C4-2B (cell line): ENCODE measurements around the gene PTPRN2.

ENCODE experiments used
- CTCF ChIP-seq: fragments of 450-650 bp; conservative IDR thresholded peaks from 2 replicates; pipeline ENCODE4 v1.5.1; 2017; ENCODE audit warnings: mild to moderate bottlenecking
- ZFX ChIP-seq: fragments of 450-650 bp; IDR thresholded peaks from 2 replicates; pipeline ENCODE4 v1.6.1; 2017

GRCh38 chr7:157670490-157671357 is 916.9 kb downstream of the PTPRN2 start:
- TF ChIP-seq CTCF (no peak), ZFX (no peak)
